Endometrial microvascular endothelial cells (primary cell): Measurements from ENCODE around the gene C1orf122. TPM values are rescaled to one million over a fixed set of nuclear protein-coding genes. Genes with fewer than 3 reads are reported as not detected.
"Not testable (repeated sequence)": the region's sequence is repeated elsewhere in the genome, so short reads cannot be mapped to it uniquely, and the experiment has no call there.

Experiments
- in situ Hi-C: cut with HindIII; loops from 2 replicates; pipeline ENCODE4 v1.10.0; 2017; ENCODE audit warnings: low sequenced_read_pairs, low pct_unique_long_range_greater_than_20kb; ENCODE audit errors: inconsistent ontology term
- total RNA-seq: library from RNA; depleted of rRNA; stranded (reverse); fragments of >200 nt; gene quantifications from one replicate; pipeline ENCODE4 v1.2.3, GENCODE V29; 2015; ENCODE audit errors: inconsistent ontology term

Gene C1orf122
- 23.3 TPM for total RNA-seq

GRCh38 chr1:37807555-37808368 lies at the start of gene C1orf122, which contains the start of gene YRDC:
TSS of gene C1orf122 (plus strand) at chr1:37807790. CDS start at chr1:37808405, 615 bp downstream.
TSS of gene YRDC (minus strand) at chr1:37808208. CDS start at chr1:37808180, 28 bp downstream.
- in situ Hi-C loops: no loop called here

- in situ Hi-C loops: no loop called here
These were observed 48.1 kb upstream of the C1orf122 start for GRCh38 chr1:37759451-37759850.

GRCh38 chr1:37761416-37762095 lies 46.0 kb upstream of the C1orf122 start:
- in situ Hi-C loops: no loop called here

GRCh38 chr1:37762516-37762915 lies 45.1 kb upstream of the C1orf122 start:
- in situ Hi-C loops: no loop called here

- in situ Hi-C loops: no loop called here
These were observed 43.7 kb upstream of the C1orf122 start for GRCh38 chr1:37763791-37764413.

- in situ Hi-C loops: no loop called here
These were observed 43.2 kb upstream of the C1orf122 start for GRCh38 chr1:37764414-37764825.

- in situ Hi-C loops: no loop called here
These were observed 42.6 kb upstream of the C1orf122 start, which contains the start of gene EPHA10 for GRCh38 chr1:37764888-37765441. TSS of gene EPHA10 (minus strand) at chr1:37765120. CDS start at chr1:37765066, 54 bp downstream.

- in situ Hi-C loops: no loop called here
These were observed 41.5 kb upstream of the C1orf122 start for GRCh38 chr1:37765916-37766664.

GRCh38 chr1:37767488-37767887 lies 40.1 kb upstream of the C1orf122 start:
- in situ Hi-C loops: no loop called here

GRCh38 chr1:37771440-37771839 lies 36.1 kb upstream of the C1orf122 start:
- in situ Hi-C loops: not testable (repeated sequence)

GRCh38 chr1:37776946-37777516 lies 30.6 kb upstream of the C1orf122 start:
- in situ Hi-C loops: no loop called here

GRCh38 chr1:37778654-37779053 lies 28.9 kb upstream of the C1orf122 start:
- in situ Hi-C loops: no loop called here

GRCh38 chr1:37782491-37782890 lies 25.1 kb upstream of the C1orf122 start:
- in situ Hi-C loops: no loop called here

GRCh38 chr1:37792943-37793686 lies 14.5 kb upstream of the C1orf122 start:
- in situ Hi-C loops: no loop called here

GRCh38 chr1:37793773-37794371 lies 13.7 kb upstream of the C1orf122 start, which contains the start of gene MANEAL:
TSS of gene MANEAL (plus strand) at chr1:37793847. CDS start at chr1:37794183, 336 bp downstream.
- in situ Hi-C loops: no loop called here

GRCh38 chr1:37794372-37795339 lies 12.9 kb upstream of the C1orf122 start:
- in situ Hi-C loops: no loop called here
